Measurements from ENCODE around the gene RXRB.

RXRB gene

DNA sequence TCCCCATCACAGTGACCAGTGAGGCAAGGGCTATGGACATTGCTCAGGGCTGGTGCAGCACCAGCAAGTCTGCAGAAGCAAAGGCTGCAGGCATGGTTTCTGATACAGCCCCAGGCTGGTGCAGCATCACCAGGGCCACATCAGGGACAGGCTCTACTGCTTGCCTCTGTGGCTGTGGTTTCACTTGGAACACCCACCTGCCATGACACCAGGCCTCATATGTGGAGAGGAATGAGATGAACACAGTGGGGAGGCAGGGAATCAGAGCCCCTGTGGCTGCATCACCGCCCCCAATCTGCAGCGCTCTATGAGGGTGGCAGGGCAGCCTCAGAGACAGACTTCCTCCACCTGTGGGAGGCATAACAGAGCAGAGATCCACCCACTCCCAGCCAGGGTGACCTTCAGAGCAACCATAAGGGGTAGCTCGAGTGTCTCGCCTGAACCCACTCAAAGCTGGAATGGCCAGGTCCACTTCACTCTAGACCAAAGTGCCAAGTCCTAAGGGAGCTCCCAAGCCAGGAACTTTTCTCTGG is 15.7 kb upstream of the RXRB start:
- Histone ChIP-seq H3K27me3 (ENCODE audit: insufficient read depth, poor library complexity, severe bottlenecking) (peaks cover 3% of the 10 kb centered on the region), H3K4me3 (replicated peaks; ENCODE audit: insufficient read depth, low read length) (no peak overlapping the region), H3K27ac (replicated peaks) (no peak overlapping the region)
- DNase-seq (ENCODE audit: low read depth in 1 of 2, low spot score in 1 of 2): no peak
- TF ChIP-seq GABPA (IDR thresholded peaks at IDR 0.05; ENCODE audit: low read depth) (no peak), REST (IDR thresholded peaks at IDR 0.05; ENCODE audit: insufficient replicate concordance, low read depth) (no peak), POLR2AphosphoS5 (IDR thresholded peaks at IDR 0.05; ENCODE audit: low read depth) (no peak)

- H3K4me3 ChIP-seq (replicated peaks; ENCODE audit: insufficient read depth, low read length): no peak overlapping the region
- no peak for DNase-seq (ENCODE audit: low read depth in 1 of 2, low spot score in 1 of 2)
- TF ChIP-seq REST (IDR thresholded peaks at IDR 0.05; ENCODE audit: insufficient replicate concordance, low read depth) (no peak), SPI1 (IDR thresholded peaks at IDR 0.05; ENCODE audit: borderline replicate concordance, low read depth) (no peak), POLR2AphosphoS5 (IDR thresholded peaks at IDR 0.05; ENCODE audit: low read depth) (no peak), GABPA (IDR thresholded peaks at IDR 0.05; ENCODE audit: low read depth) (no peak)
- TF ChIP-seq, protein P1, sequence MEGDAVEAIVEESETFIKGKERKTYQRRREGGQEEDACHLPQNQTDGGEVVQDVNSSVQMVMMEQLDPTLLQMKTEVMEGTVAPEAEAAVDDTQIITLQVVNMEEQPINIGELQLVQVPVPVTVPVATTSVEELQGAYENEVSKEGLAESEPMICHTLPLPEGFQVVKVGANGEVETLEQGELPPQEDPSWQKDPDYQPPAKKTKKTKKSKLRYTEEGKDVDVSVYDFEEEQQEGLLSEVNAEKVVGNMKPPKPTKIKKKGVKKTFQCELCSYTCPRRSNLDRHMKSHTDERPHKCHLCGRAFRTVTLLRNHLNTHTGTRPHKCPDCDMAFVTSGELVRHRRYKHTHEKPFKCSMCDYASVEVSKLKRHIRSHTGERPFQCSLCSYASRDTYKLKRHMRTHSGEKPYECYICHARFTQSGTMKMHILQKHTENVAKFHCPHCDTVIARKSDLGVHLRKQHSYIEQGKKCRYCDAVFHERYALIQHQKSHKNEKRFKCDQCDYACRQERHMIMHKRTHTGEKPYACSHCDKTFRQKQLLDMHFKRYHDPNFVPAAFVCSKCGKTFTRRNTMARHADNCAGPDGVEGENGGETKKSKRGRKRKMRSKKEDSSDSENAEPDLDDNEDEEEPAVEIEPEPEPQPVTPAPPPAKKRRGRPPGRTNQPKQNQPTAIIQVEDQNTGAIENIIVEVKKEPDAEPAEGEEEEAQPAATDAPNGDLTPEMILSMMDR (IDR thresholded peaks at IDR 0.05; ENCODE audit: insufficient read depth, low read length): no peak
- H3K27me3 ChIP-seq (ENCODE audit: insufficient read depth, poor library complexity, severe bottlenecking): peaks cover 3% of the 10 kb centered on the region
- no peak overlapping the region for H3K27ac ChIP-seq (replicated peaks)
Observed at GRCh38 chr6:33215271-33216116, 15.0 kb upstream of the RXRB start.

DNA sequence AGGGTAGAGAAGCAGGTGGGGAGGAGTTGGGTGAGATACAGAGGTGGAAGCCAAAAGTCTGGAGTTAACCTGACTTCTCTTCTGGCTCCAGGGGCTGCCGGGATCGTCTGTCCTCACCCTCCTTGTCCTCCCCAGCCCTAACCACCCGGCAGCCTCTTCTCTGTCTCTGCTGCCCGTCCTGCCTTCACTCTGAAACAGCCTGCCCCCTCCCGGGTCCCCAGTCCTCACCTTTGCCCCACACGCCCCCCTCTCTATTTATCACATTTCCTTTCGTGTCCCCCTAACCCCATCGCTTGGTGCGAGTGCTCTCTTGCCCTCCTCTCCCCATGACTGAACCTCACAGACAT is 13.5 kb upstream of the RXRB start:
- H3K27me3 ChIP-seq (ENCODE audit: insufficient read depth, poor library complexity, severe bottlenecking): peaks cover 3% of the 10 kb centered on the region
- no peak for DNase-seq (ENCODE audit: low read depth in 1 of 2, low spot score in 1 of 2)
- H3K4me3 ChIP-seq (replicated peaks; ENCODE audit: insufficient read depth, low read length): no peak overlapping the region
- no peak for TF ChIP-seq SPI1 (IDR thresholded peaks at IDR 0.05; ENCODE audit: borderline replicate concordance, low read depth)
- TF ChIP-seq REST (IDR thresholded peaks at IDR 0.05; ENCODE audit: insufficient replicate concordance, low read depth): no peak
- TF ChIP-seq POLR2AphosphoS5 (IDR thresholded peaks at IDR 0.05; ENCODE audit: low read depth): no peak; the same call in 1 of the 2 replicates
- TF ChIP-seq, protein P1 (IDR thresholded peaks at IDR 0.05; ENCODE audit: insufficient read depth, low read length): no peak
- H3K27ac ChIP-seq (replicated peaks): no peak overlapping the region

All from HL-60 (cell line).